ENCODE measurements around the gene C5orf34. TPM values are rescaled to one million over a fixed set of nuclear protein-coding genes. Genes with fewer than 3 reads are reported as not detected.

Gene C5orf34
- total and polyA plus RNA-seq, 9 of the 15 experiments (the other 6 are each of a cell fraction or from before 2014, with no cell fraction given) = 13.2 to 32.6 (median 20.7) TPM

DNA sequence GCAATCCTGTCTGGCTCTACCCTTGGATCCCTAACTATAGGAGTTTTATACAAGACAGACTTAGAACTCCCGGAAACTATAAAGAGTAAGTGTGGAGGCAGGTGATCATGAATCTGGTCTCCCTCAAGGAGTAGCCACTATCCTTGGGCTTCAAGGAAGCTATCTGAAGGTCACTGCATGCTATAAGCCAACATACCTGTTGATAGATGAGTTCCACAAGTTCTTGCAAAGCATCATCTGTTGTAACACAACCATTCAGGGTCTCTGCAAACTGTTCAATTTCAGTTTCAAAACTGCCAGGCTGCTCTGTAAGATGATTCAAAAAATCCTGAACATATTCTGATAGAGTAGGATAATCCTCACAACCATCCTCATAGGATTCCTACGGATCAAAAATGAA is 32.6 kb upstream of the C5orf34 start:
- no peaks in the 10 kb centered on the region for H3K4me1 ChIP-seq (replicated peaks in 1 of 2; ENCODE audit: control insufficient read depth in 2 of 2, insufficient read depth in 2 of 2, low read length in 2 of 2)
- ATAC-seq = no peak
- no peaks in the 10 kb centered on the region for H3K27me3 ChIP-seq (ENCODE audit: control insufficient read depth in 2 of 2, insufficient read depth in 2 of 2, low read length in 2 of 2)
- H4K20me1 ChIP-seq (replicated peaks; ENCODE audit: control insufficient read depth, insufficient read depth, low read length) = no peaks in the 10 kb centered on the region
- CTCF ChIA-PET (ENCODE audit: low intra/inter-chr PET ratio) = no interaction called here
- intact Hi-C loops (cut with micrococcal nuclease) (no loop called here), in situ Hi-C loops (cut with MboI) (no loop called here)
- no peaks in the 10 kb centered on the region for H3K9me1 ChIP-seq (ENCODE audit: control insufficient read depth, insufficient read depth, low read length)
- no peak overlapping the region for H3K4me3 ChIP-seq
- DNase-seq (ENCODE audit: extremely low read depth in 1 of 4, low spot score in 3 of 4) = no peak
- H3K79me2 ChIP-seq (ENCODE audit: control insufficient read depth, insufficient read depth, low read length) = peaks cover 45% of the 10 kb centered on the region
- POLR2A ChIA-PET = interaction anchor here (0.7 to 1.6 kb wide), 2 partner anchors 22 to 53 kb away, joined by 3 to 4 read pairs; no protein-coding TSS in a partner anchor
- no peak overlapping the region for H2AFZ ChIP-seq (ENCODE audit: low read depth, low read length)
- no peak overlapping the region for H3K27ac ChIP-seq (ENCODE audit: extremely low read depth, low read depth, low read length)
- no peak overlapping the region for H3K4me2 ChIP-seq (ENCODE audit: insufficient read depth, low read length)
- no peak for FAIRE-seq
- no peak for TF ChIP-seq ZNF232 (CRISPR knock-in tag; IDR thresholded peaks at IDR 0.05)
- TF ChIP-seq L3MBTL2 (IDR thresholded peaks at IDR 0.05) = no peak
- no peak for TF ChIP-seq ZNF174 (CRISPR knock-in tag; IDR thresholded peaks at IDR 0.05)
- TF ChIP-seq POLR3A (IDR thresholded peaks at IDR 0.05; ENCODE audit: borderline replicate concordance, extremely low read depth, insufficient read depth, insufficient read length) = no peak
- TF ChIP-seq FOXA3 (CRISPR knock-in tag; conservative IDR thresholded peaks at IDR 0.05 in 1 of 2, IDR thresholded peaks at IDR 0.05 in 1 of 2) = no peak
- no peak for TF ChIP-seq CEBPG (CRISPR knock-in tag; IDR thresholded peaks at IDR 0.05)
- TF ChIP-seq CEBPG (tag; conservative IDR thresholded peaks at IDR 0.05 in 1 of 2, IDR thresholded peaks at IDR 0.05 in 1 of 2) = no peak
- TF ChIP-seq ARNT (IDR thresholded peaks at IDR 0.05) = no peak
- TF ChIP-seq CHD4 (IDR thresholded peaks at IDR 0.05; ENCODE audit: insufficient read depth, insufficient replicate concordance, low read depth, low read length, poor library complexity, severe bottlenecking) = no peak
- TF ChIP-seq FOXA1 (IDR thresholded peaks at IDR 0.05; ENCODE audit: borderline replicate concordance) = no peak
- no peak for TF ChIP-seq STAG1 (CRISPR knock-in tag; IDR thresholded peaks at IDR 0.05; ENCODE audit: borderline replicate concordance)
- TF ChIP-seq, protein P1, sequence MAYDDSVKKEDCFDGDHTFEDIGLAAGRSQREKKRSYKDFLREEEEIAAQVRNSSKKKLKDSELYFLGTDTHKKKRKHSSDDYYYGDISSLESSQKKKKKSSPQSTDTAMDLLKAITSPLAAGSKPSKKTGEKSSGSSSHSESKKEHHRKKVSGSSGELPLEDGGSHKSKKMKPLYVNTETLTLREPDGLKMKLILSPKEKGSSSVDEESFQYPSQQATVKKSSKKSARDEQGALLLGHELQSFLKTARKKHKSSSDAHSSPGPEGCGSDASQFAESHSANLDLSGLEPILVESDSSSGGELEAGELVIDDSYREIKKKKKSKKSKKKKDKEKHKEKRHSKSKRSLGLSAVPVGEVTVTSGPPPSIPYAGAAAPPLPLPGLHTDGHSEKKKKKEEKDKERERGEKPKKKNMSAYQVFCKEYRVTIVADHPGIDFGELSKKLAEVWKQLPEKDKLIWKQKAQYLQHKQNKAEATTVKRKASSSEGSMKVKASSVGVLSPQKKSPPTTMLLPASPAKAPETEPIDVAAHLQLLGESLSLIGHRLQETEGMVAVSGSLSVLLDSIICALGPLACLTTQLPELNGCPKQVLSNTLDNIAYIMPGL (CRISPR knock-in tag; IDR thresholded peaks at IDR 0.05) = no peak
- no peak for TF ChIP-seq FOXJ3 (CRISPR knock-in tag; IDR thresholded peaks at IDR 0.05)
- no peak for TF ChIP-seq RBFOX2 (IDR thresholded peaks at IDR 0.05; ENCODE audit: low read depth, low read length)
- no peak for TF ChIP-seq ZNF134 (CRISPR knock-in tag; conservative IDR thresholded peaks at IDR 0.05)
- H3K9ac ChIP-seq (ENCODE audit: insufficient read depth in 1 of 2, low read depth in 2 of 2, low read length in 2 of 2) = no peak overlapping the region
- BruUV-seq (replicated peaks) = no TSS peak
- peaks cover 95% of the 10 kb centered on the region for H3K36me3 ChIP-seq (ENCODE audit: control insufficient read depth, insufficient read depth, low read length)
- 89% methylated on average over 2 of the region's 2 CpGs for WGBS (ENCODE audit: insufficient coverage, low coverage, missing lambda C conversion rate)
- H3K9me3 ChIP-seq (replicated peaks; ENCODE audit: control insufficient read depth, insufficient read depth, low read depth, low read length) = no peaks in the 10 kb centered on the region

All from K562 (cell line).